IPS-15b (cell line): ENCODE results near the gene AGAP1.

Source experiments
- H3K27me3 ChIP-seq: one replicate; pipeline ENCODE4 v1.6.1; 2013; ENCODE audit warnings: low read length; ENCODE audit not compliant: control insufficient read depth, insufficient read depth
- H3K36me3 ChIP-seq: one replicate; pipeline ENCODE4 v1.6.1; 2013; ENCODE audit warnings: low read length; ENCODE audit not compliant: control insufficient read depth, insufficient read depth
- H3K4me1 ChIP-seq: one replicate; pipeline ENCODE4 v1.6.1; 2013; ENCODE audit warnings: mild to moderate bottlenecking, low read length; ENCODE audit not compliant: control insufficient read depth, insufficient read depth
- H3K4me3 ChIP-seq: one replicate; pipeline ENCODE4 v1.5.1; 2013; ENCODE audit warnings: low read depth, low read length
- H3K9ac ChIP-seq: one replicate; pipeline ENCODE4 v1.6.1; 2013; ENCODE audit warnings: low read depth, mild to moderate bottlenecking, low read length
- H3K9me3 ChIP-seq: one replicate; pipeline ENCODE4 v1.6.1; 2013; ENCODE audit warnings: mild to moderate bottlenecking, low read length; ENCODE audit not compliant: control insufficient read depth, insufficient read depth

AGAP1 gene

GRCh38 chr2:236092714-236093113 lies 598.9 kb downstream of the AGAP1 start:
- no peaks in the 10 kb centered on the region for H3K36me3 ChIP-seq
- no peaks in the 10 kb centered on the region for H3K27me3 ChIP-seq
- H3K4me1 ChIP-seq = peaks cover 5% of the 10 kb centered on the region
- no peak overlapping the region for H3K4me3 ChIP-seq
- no peaks in the 10 kb centered on the region for H3K9me3 ChIP-seq
- H3K9ac ChIP-seq = no peak overlapping the region

GRCh38 chr2:236093134-236093533 lies 599.3 kb downstream of the AGAP1 start:
- H3K4me3 ChIP-seq = no peak overlapping the region
- no peaks in the 10 kb centered on the region for H3K36me3 ChIP-seq
- H3K4me1 ChIP-seq = peaks cover 4% of the 10 kb centered on the region
- H3K27me3 ChIP-seq = no peaks in the 10 kb centered on the region
- H3K9me3 ChIP-seq = no peaks in the 10 kb centered on the region
- no peak overlapping the region for H3K9ac ChIP-seq

- Histone ChIP-seq H3K9ac (no peak overlapping the region), H3K36me3 (no peaks in the 10 kb centered on the region), H3K9me3 (no peaks in the 10 kb centered on the region), H3K4me3 (no peak overlapping the region), H3K27me3 (no peaks in the 10 kb centered on the region), H3K4me1 (peaks cover 2% of the 10 kb centered on the region)
Observed at GRCh38 chr2:236095504-236095903, 601.7 kb downstream of the AGAP1 start.

GRCh38 chr2:236101311-236101950 lies 607.6 kb downstream of the AGAP1 start:
- H3K9ac ChIP-seq = no peak overlapping the region
- no peaks in the 10 kb centered on the region for H3K36me3 ChIP-seq
- H3K4me3 ChIP-seq = no peak overlapping the region
- H3K9me3 ChIP-seq = no peaks in the 10 kb centered on the region
- H3K4me1 ChIP-seq = no peaks in the 10 kb centered on the region
- H3K27me3 ChIP-seq = no peaks in the 10 kb centered on the region

GRCh38 chr2:236102971-236103370 lies 609.1 kb downstream of the AGAP1 start:
- Histone ChIP-seq H3K9me3 (no peaks in the 10 kb centered on the region), H3K36me3 (no peaks in the 10 kb centered on the region), H3K4me1 (peaks cover 3% of the 10 kb centered on the region), H3K9ac (no peak overlapping the region), H3K4me3 (no peak overlapping the region), H3K27me3 (no peaks in the 10 kb centered on the region)

DNA sequence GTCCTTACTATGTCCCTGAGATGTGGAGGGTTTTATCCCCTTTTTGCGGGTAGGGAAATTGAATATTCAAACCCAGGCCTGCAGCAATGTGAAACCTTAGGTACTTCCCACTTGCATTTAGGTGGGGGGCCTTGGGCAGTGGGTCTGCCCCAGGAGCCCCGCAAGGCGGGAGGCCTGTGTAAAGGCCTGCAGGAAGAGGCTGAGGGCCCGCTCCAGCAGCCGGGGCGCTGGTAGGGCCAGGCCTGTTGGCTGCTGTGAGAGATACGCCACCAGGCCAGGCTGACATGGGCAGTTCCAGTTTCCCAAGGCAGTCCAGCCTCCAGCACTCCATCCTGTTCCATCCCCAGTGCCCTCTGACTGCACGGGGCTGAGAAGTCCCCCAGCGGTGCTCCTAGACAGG lies 610.1 kb downstream of the AGAP1 start:
- no peaks in the 10 kb centered on the region for H3K27me3 ChIP-seq
- H3K36me3 ChIP-seq = no peaks in the 10 kb centered on the region
- no peak overlapping the region for H3K9ac ChIP-seq
- no peak overlapping the region for H3K4me3 ChIP-seq
- H3K4me1 ChIP-seq = peaks cover 8% of the 10 kb centered on the region
- H3K9me3 ChIP-seq = no peaks in the 10 kb centered on the region

- no peak overlapping the region for H3K9ac ChIP-seq
- no peaks in the 10 kb centered on the region for H3K9me3 ChIP-seq
- no peak overlapping the region for H3K4me3 ChIP-seq
- H3K36me3 ChIP-seq = no peaks in the 10 kb centered on the region
- peaks cover 8% of the 10 kb centered on the region for H3K4me1 ChIP-seq
- no peaks in the 10 kb centered on the region for H3K27me3 ChIP-seq
Observed at GRCh38 chr2:236105955-236106607, 612.2 kb downstream of the AGAP1 start.

DNA sequence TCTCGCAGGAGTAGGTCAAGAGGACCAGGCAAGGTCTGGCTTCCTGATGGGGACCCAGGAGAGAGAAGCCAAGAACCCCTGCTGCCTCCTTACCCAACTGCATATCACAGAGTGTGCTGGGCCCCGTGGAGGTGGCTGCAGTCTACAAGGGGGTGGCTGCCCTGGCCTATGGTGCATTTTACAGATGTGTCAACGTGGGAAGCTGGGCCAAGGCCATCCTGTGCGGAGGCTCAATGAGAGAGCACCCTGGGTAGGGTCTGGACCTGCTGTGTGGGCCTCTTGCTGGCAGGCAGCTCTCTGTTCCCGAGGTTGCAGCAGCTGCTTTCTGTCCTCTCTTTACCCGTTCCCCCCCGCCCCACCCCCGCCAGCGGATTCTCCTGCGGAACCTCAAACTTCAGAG lies 612.9 kb downstream of the AGAP1 start:
- no peaks in the 10 kb centered on the region for H3K9me3 ChIP-seq
- no peaks in the 10 kb centered on the region for H3K27me3 ChIP-seq
- no peaks in the 10 kb centered on the region for H3K36me3 ChIP-seq
- H3K4me3 ChIP-seq = no peak overlapping the region
- peak overlapping the region; percentile 3 for H3K9ac ChIP-seq
- peaks cover 8% of the 10 kb centered on the region for H3K4me1 ChIP-seq

GRCh38 chr2:236107536-236107935 lies 613.7 kb downstream of the AGAP1 start:
- Histone ChIP-seq H3K27me3 (no peaks in the 10 kb centered on the region), H3K4me3 (no peak overlapping the region), H3K9ac (no peak overlapping the region), H3K9me3 (no peaks in the 10 kb centered on the region), H3K4me1 (peaks cover 8% of the 10 kb centered on the region), H3K36me3 (no peaks in the 10 kb centered on the region)

DNA sequence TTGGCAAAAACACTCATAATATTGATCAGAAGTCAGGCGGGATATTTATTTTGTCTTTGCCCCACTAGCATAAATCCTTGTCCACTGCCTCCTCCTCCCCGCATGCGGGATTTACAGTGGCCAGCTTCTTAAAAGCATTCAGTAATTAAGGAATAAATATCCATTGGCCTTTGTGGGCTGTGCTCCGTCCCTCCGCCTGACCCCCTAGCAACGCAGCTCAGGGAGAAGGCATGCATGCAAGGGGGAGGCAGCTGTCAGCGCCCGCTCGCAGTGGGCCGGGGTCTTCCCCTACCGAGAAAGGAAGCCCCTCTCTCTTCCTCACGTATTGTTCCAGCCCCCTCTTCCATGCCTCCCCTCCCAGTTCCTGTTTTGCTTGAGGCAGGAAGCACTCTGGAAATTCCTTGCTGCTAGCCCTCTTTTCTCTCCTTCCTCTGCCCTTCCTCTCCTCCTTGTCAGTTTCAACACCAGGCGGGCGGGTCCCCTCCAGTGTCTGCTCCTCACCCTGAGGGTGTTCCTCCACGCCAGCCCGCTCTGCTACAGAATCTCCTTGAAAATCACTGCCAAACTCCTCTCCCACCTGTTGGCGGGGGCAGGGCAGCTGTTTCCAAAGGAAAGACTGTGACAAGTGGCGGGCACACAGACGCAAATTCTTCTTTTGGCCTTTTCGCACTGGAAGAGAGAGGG lies 614.2 kb downstream of the AGAP1 start:
- H3K4me3 ChIP-seq = no peak overlapping the region
- H3K9me3 ChIP-seq = no peaks in the 10 kb centered on the region
- no peaks in the 10 kb centered on the region for H3K36me3 ChIP-seq
- H3K9ac ChIP-seq = no peak overlapping the region
- H3K4me1 ChIP-seq = peaks cover 8% of the 10 kb centered on the region
- H3K27me3 ChIP-seq = no peaks in the 10 kb centered on the region

GRCh38 chr2:236109061-236109460 lies 615.2 kb downstream of the AGAP1 start:
- H3K4me3 ChIP-seq = no peak overlapping the region
- no peaks in the 10 kb centered on the region for H3K27me3 ChIP-seq
- H3K9me3 ChIP-seq = no peaks in the 10 kb centered on the region
- H3K4me1 ChIP-seq = peaks cover 8% of the 10 kb centered on the region
- H3K36me3 ChIP-seq = no peaks in the 10 kb centered on the region
- no peak overlapping the region for H3K9ac ChIP-seq

GRCh38 chr2:236109473-236109872 lies 615.6 kb downstream of the AGAP1 start:
- no peak overlapping the region for H3K9ac ChIP-seq
- H3K4me1 ChIP-seq = peaks cover 8% of the 10 kb centered on the region
- H3K27me3 ChIP-seq = no peaks in the 10 kb centered on the region
- no peaks in the 10 kb centered on the region for H3K36me3 ChIP-seq
- no peak overlapping the region for H3K4me3 ChIP-seq
- no peaks in the 10 kb centered on the region for H3K9me3 ChIP-seq
